ENCODE results near the gene USP36. TPM values are rescaled to one million over a fixed set of nuclear protein-coding genes. Genes with fewer than 3 reads are reported as not detected.

The USP36 gene
- total and polyA plus RNA-seq, 7 donors = 14.0 to 40.5 (median 24.2) TPM

- intact Hi-C loops (cut with DNase I) = no loop called here
- DNase-seq = no peak
- TF ChIP-seq CTCF (IDR thresholded peaks at IDR 0.05) = no peak
- Histone ChIP-seq H3K27me3 (ENCODE audit: insufficient read depth in 3 of 3, low read length in 2 of 3) (no peaks in the 10 kb centered on the region), H3K9me3 (no peaks in the 10 kb centered on the region), H3K4me3 (no peak overlapping the region), H3K4me1 (peaks cover 70% of the 10 kb centered on the region), H3K27ac (peak overlapping the region; percentile 47), H3K36me3 (ENCODE audit: insufficient read depth in 1 of 2, low read depth in 1 of 2) (no peaks in the 10 kb centered on the region)
- WGBS, 3 donors = 68 to 78% (median 72%) methylated on average over 6 of the region's 6 CpGs
- no peak for ATAC-seq
These were observed 92.4 kb downstream of the USP36 start for GRCh38 chr17:78748048-78748729.

GRCh38 chr17:78747488-78747887 is 93.1 kb downstream of the USP36 start:
- DNase-seq = no peak
- WGBS, 3 donors = 84 to 93% (median 86%) methylated on average over 2 of the region's 2 CpGs
- H3K27me3 ChIP-seq (ENCODE audit: insufficient read depth in 3 of 3, low read length in 2 of 3) = no peaks in the 10 kb centered on the region
- ATAC-seq = peak in 3 of 4 donors; percentile 25 to 54 (median 35)
- H3K36me3 ChIP-seq (ENCODE audit: insufficient read depth in 1 of 2, low read depth in 1 of 2) = no peaks in the 10 kb centered on the region
- no peak overlapping the region for H3K4me3 ChIP-seq
- H3K9me3 ChIP-seq = no peaks in the 10 kb centered on the region
- TF ChIP-seq CTCF (IDR thresholded peaks at IDR 0.05) = no peak
- peaks cover 75% of the 10 kb centered on the region for H3K4me1 ChIP-seq
- intact Hi-C loops (cut with DNase I) = no loop called here
- H3K27ac ChIP-seq = peak overlapping the region; percentile 47

GRCh38 chr17:78746949-78747269 is 93.7 kb downstream of the USP36 start:
- ATAC-seq = peak in 2 of 4 donors; percentile 11 to 14
- peaks cover 72% of the 10 kb centered on the region for H3K4me1 ChIP-seq
- intact Hi-C loops (cut with DNase I) = no loop called here

GRCh38 chr17:78746263-78746948 is 94.2 kb downstream of the USP36 start:
- ATAC-seq = peak in 2 of 4 donors; percentile 46 to 52
- 47 to 57% (median 47%) methylated on average over 12 of the region's 12 CpGs for WGBS, 3 donors
- H3K4me1 ChIP-seq = peaks cover 70% of the 10 kb centered on the region

More at GRCh38 chr17:78746949-78747269, 93.7 kb downstream of the USP36 start:
- H3K9me3 ChIP-seq = no peaks in the 10 kb centered on the region
- H3K27me3 ChIP-seq (ENCODE audit: insufficient read depth in 3 of 3, low read length in 2 of 3) = no peaks in the 10 kb centered on the region
- DNase-seq = no peak
- TF ChIP-seq CTCF (IDR thresholded peaks at IDR 0.05) = no peak
- no peaks in the 10 kb centered on the region for H3K36me3 ChIP-seq (ENCODE audit: insufficient read depth in 1 of 2, low read depth in 1 of 2)
- WGBS, 3 donors = 23 to 42% (median 35%) methylated on average over 2 of the region's 2 CpGs
- peak overlapping the region; percentile 47 for H3K27ac ChIP-seq
- no peak overlapping the region for H3K4me3 ChIP-seq

More at GRCh38 chr17:78746263-78746948, 94.2 kb downstream of the USP36 start:
- Histone ChIP-seq H3K36me3 (ENCODE audit: insufficient read depth in 1 of 2, low read depth in 1 of 2) (no peaks in the 10 kb centered on the region), H3K4me3 (no peak overlapping the region), H3K27ac (peak overlapping the region; percentile 47), H3K27me3 (ENCODE audit: insufficient read depth in 3 of 3, low read length in 2 of 3) (no peaks in the 10 kb centered on the region), H3K9me3 (no peaks in the 10 kb centered on the region)
- intact Hi-C loops (cut with DNase I) = no loop called here
- DNase-seq = no peak
- TF ChIP-seq CTCF (IDR thresholded peaks at IDR 0.05) = no peak

Other genes with a start within 250 kb of the USP36 start
- gene CYTH1, start 58.5 kb downstream of the USP36 start, total RNA-seq = 10 to 100 TPM; 25.6 to 40.4 (median 34.0) TPM
- gene CYTH1, start 58.5 kb downstream of the USP36 start, polyA plus RNA-seq = 10 to 100 TPM; 18.7 to 38.0 (median 23.9) TPM
- gene CEP295NL, start 62.4 kb upstream of the USP36 start, total RNA-seq = under 1 TPM; 0.19 to 0.52 (median 0.43) TPM
- under 1 TPM in 1 of 3 donors, not detected in 2; 0.04 TPM for gene CEP295NL, start 62.4 kb upstream of the USP36 start, polyA plus RNA-seq
- gene TIMP2, start 84.6 kb upstream of the USP36 start, total RNA-seq = 10 to 100 TPM; 18.5 to 53.6 (median 25.2) TPM
- 10 to 100 TPM; 10.3 to 12.7 (median 10.6) TPM for gene TIMP2, start 84.6 kb upstream of the USP36 start, polyA plus RNA-seq
- 10 to 100 TPM; 12.9 to 35.5 (median 22.0) TPM for gene LGALS3BP, start 139.1 kb upstream of the USP36 start, total RNA-seq
- 10 to 100 TPM in 1 of 3 donors, 1 to 10 TPM in 2; 8.9 to 14.9 (median 8.9) TPM for gene LGALS3BP, start 139.1 kb upstream of the USP36 start, polyA plus RNA-seq
- gene CANT1, start 168.9 kb upstream of the USP36 start, total RNA-seq = 10 to 100 TPM; 19.1 to 27.7 (median 21.0) TPM
- gene CANT1, start 168.9 kb upstream of the USP36 start, polyA plus RNA-seq = 10 to 100 TPM; 10.2 to 34.3 (median 29.5) TPM
- gene C1QTNF1, start 183.4 kb upstream of the USP36 start, total RNA-seq = 10 to 100 TPM; 10.5 to 22.8 (median 16.9) TPM
- 10 to 100 TPM; 12.2 to 22.6 (median 16.4) TPM for gene C1QTNF1, start 183.4 kb upstream of the USP36 start, polyA plus RNA-seq
- 10 to 100 TPM; 26.7 to 80.8 (median 50.8) TPM for gene ENGASE, start 234.0 kb upstream of the USP36 start, total RNA-seq
- gene ENGASE, start 234.0 kb upstream of the USP36 start, polyA plus RNA-seq = 10 to 100 TPM in 2 of 3 donors, 1 to 10 TPM in 1; 7.5 to 24.1 (median 12.4) TPM